Tibial nerve (tissue), 4 donors: ENCODE data around the gene MRAP.

ENCODE experiments used
- CTCF ChIP-seq, 5 experiments: fragments of 200-600 bp in 3 of 5; fragments of 450-650 bp in 2 of 5; sonication (generic) in 3 of 5; IDR thresholded peaks; one replicate each; pipeline ENCODE4 v1.5.1; 2016 to 2019; ENCODE audit warnings: antibody characterized with exemption in 5 of 5, mild to moderate bottlenecking in 3 of 5, moderate library complexity in 2 of 5
- EP300 ChIP-seq, 2 donors: sonication (generic); formaldehyde crosslinking; IDR thresholded peaks; one replicate each; pipeline ENCODE4 v1.6.1; 2017; ENCODE audit warnings: antibody characterized with exemption in 2 of 2, mild to moderate bottlenecking in 1 of 2
- POLR2A ChIP-seq, 2 donors: fragments of 450-650 bp; IDR thresholded peaks; one replicate each; pipeline ENCODE4 v1.6.1; 2017; ENCODE audit warnings: antibody characterized with exemption in 2 of 2, mild to moderate bottlenecking in 2 of 2, moderate library complexity in 2 of 2

GRCh38 chr21:32320059-32320458, 21.4 kb downstream of the MRAP start:
- TF ChIP-seq CTCF (IDR thresholded peaks at IDR 0.05), result no peak
- TF ChIP-seq EP300 (IDR thresholded peaks at IDR 0.05), result no peak
- TF ChIP-seq POLR2A (IDR thresholded peaks at IDR 0.05), result no peak
